Left lung (tissue), 10 donors: ENCODE results near the gene EIF3A. TPM values are rescaled to one million over a fixed set of nuclear protein-coding genes. Genes with fewer than 3 reads are reported as not detected.

ENCODE experiments used
- ATAC-seq: fragments of 200-7000 bp; cut with Tn5 transposase; one replicate; pipeline ENCODE4 v1.9.1; 2020; ENCODE audit warnings: moderate library complexity
- DNase-seq, 4 donors: peaks; one replicate each; pipeline ENCODE4 v3.0.0-alpha.2; 2013 to 2020
- H3K27ac ChIP-seq, 2 donors: fragments of 200-600 bp; sonication (generic) in 1 of 2; one replicate each; pipeline versions ENCODE4 v1.5.0 to v1.8.0; 2020 to 2021
- H3K27me3 ChIP-seq, 2 donors: fragments of 200-600 bp; sonication (generic) in 1 of 2; one replicate each; pipeline versions ENCODE4 v1.5.0 to v1.8.0; 2020 to 2021
- H3K36me3 ChIP-seq, 2 donors: fragments of 200-600 bp; sonication (generic) in 1 of 2; one replicate each; pipeline versions ENCODE4 v1.5.0 to v1.8.0; 2020 to 2021
- H3K4me1 ChIP-seq, 2 donors: fragments of 200-600 bp; one replicate each; pipeline ENCODE4 v1.8.0; 2021
- H3K4me3 ChIP-seq, 2 donors: fragments of 200-600 bp; sonication (generic) in 1 of 2; one replicate each; pipeline versions ENCODE4 v1.5.0 to v1.8.0; 2020 to 2021; ENCODE audit warnings: mild to moderate bottlenecking in 1 of 2
- H3K9me3 ChIP-seq, 2 donors: fragments of 200-600 bp; sonication (generic) in 1 of 2; one replicate each; pipeline versions ENCODE4 v1.5.0 to v1.8.0; 2020 to 2021
- intact Hi-C, 2 donors: fragments of 100-400 bp; cut with DNase I; formaldehyde crosslinking; loops; one replicate each; pipeline versions ENCODE4 v1.11.2 to v1.14.2; 2022
- polyA plus RNA-seq, 6 donors: library from polyadenylated mRNA; unstranded; fragments of 120-200 nt; gene quantifications; one replicate each; pipeline ENCODE4 v1.2.1, GENCODE V29; 2013; ENCODE audit not compliant: insufficient read length in 6 of 6
- total RNA-seq, 2 donors: library from RNA; stranded (reverse); fragmentation: NEBNext Ultra II Directional; extraction: Animal tissue kit (Norgen Biotek cat#: 25700); gene quantifications; one replicate each; pipeline ENCODE4 v1.2.1, GENCODE V29; 2021
- TF ChIP-seq, protein P1 (sequence below), 2 donors: fragments of 200-600 bp; sonication (generic) in 1 of 2; IDR thresholded peaks; one replicate each; pipeline versions ENCODE4 v1.5.0 to v1.8.0; 2021; ENCODE audit warnings: antibody characterized with exemption in 2 of 2
- donor health status: DM: no; HTN: yes; CAD: no.
- donor health status: DM: no; HTN: no; CAD: no.

The EIF3A gene
- total and polyA plus RNA-seq, 8 donors, result 89.1 to 172 (median 154) TPM

DNA sequence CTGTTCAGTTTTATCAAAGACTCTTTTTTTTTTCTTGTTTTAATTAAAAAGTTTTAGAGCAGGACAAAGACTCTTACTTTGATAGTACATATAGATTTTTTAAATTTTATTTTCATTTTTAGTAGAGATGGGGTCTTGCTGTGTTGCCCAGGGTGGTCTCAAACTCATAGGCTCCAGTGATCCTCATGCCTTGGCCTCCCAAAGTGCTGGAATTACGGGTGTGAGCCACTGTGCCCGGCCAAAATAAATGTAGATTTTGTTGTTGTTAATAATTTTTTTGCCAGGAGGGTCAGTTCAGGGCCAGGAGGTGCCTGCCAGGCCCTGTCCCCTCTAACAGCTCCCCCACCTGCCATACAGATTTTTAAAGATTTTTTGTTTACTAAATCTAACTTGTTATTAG lies 40.3 kb upstream of the EIF3A start:
- no peak overlapping the region for H3K4me3 ChIP-seq
- no peak for DNase-seq
- peak overlapping the region in 1 of 2 donors; percentile 11 for H3K27ac ChIP-seq
- ATAC-seq, result no peak
- H3K36me3 ChIP-seq, result peaks cover 0 to 91% of the 10 kb centered on the region in 2 donors
- H3K27me3 ChIP-seq, result no peaks in the 10 kb centered on the region
- TF ChIP-seq, protein P1, sequence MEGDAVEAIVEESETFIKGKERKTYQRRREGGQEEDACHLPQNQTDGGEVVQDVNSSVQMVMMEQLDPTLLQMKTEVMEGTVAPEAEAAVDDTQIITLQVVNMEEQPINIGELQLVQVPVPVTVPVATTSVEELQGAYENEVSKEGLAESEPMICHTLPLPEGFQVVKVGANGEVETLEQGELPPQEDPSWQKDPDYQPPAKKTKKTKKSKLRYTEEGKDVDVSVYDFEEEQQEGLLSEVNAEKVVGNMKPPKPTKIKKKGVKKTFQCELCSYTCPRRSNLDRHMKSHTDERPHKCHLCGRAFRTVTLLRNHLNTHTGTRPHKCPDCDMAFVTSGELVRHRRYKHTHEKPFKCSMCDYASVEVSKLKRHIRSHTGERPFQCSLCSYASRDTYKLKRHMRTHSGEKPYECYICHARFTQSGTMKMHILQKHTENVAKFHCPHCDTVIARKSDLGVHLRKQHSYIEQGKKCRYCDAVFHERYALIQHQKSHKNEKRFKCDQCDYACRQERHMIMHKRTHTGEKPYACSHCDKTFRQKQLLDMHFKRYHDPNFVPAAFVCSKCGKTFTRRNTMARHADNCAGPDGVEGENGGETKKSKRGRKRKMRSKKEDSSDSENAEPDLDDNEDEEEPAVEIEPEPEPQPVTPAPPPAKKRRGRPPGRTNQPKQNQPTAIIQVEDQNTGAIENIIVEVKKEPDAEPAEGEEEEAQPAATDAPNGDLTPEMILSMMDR (IDR thresholded peaks at IDR 0.05), result no peak
- H3K4me1 ChIP-seq, result no peaks in the 10 kb centered on the region
- intact Hi-C loops, result no loop called here
- no peaks in the 10 kb centered on the region for H3K9me3 ChIP-seq

DNA sequence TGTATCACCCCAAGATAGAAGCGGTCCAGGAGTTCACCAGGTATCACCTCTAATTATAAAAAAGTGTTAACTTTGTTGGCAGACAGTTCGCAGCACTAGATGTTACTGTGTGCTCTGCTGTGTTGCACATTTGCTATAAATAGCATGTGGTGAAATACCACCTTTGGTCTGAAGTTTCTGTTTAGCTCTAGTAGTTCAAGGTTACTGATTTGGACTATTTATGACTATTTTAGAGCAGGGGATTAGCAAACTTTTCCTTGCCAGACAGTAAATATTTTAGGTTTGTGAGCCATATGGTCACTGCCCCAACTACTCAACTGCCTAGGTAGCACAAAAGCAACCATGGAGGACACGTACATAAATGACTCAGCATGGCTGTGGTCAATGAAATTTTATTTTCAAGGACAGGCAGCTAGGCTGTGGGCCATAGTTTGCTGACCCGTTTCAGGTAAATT lies 39.8 kb upstream of the EIF3A start:
- H3K27ac ChIP-seq, result peak overlapping the region in 1 of 2 donors; percentile 11
- H3K27me3 ChIP-seq, result no peaks in the 10 kb centered on the region
- H3K9me3 ChIP-seq, result no peaks in the 10 kb centered on the region
- no peak overlapping the region for H3K4me3 ChIP-seq
- intact Hi-C loops, result no loop called here
- DNase-seq, result no peak
- TF ChIP-seq, protein P1 (IDR thresholded peaks at IDR 0.05), result no peak
- no peaks in the 10 kb centered on the region for H3K4me1 ChIP-seq
- no peak for ATAC-seq
- H3K36me3 ChIP-seq, result peaks cover 0 to 87% of the 10 kb centered on the region in 2 donors

DNA sequence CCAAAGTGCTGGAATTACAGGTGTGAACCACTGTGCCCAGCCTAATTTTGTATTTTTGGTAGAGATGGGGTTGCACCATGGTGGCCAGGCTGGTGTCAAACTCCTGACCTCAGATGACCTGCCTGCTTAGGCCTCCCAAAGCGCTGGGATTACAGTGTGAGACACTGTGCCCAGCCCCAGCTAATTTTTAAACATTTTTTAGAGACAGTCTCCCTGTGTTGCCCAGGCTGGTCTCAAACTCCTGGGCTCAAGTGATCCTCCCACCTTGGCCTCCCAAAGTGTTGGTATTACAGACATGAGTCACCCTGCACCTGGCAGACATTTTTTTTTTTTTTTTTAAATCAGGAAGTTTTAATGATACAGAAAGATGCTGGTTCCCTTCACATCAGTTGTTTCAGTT lies 38.8 kb upstream of the EIF3A start:
- DNase-seq (no peak), ATAC-seq (no peak)
- H3K4me1 ChIP-seq, result peaks cover 0 to 5% of the 10 kb centered on the region in 2 donors
- no peaks in the 10 kb centered on the region for H3K9me3 ChIP-seq
- TF ChIP-seq, protein P1 (IDR thresholded peaks at IDR 0.05), result no peak
- no peak overlapping the region for H3K4me3 ChIP-seq
- H3K27me3 ChIP-seq, result no peaks in the 10 kb centered on the region
- intact Hi-C loops, result no loop called here
- no peak overlapping the region for H3K27ac ChIP-seq
- peaks cover 0 to 82% of the 10 kb centered on the region in 2 donors for H3K36me3 ChIP-seq

DNA sequence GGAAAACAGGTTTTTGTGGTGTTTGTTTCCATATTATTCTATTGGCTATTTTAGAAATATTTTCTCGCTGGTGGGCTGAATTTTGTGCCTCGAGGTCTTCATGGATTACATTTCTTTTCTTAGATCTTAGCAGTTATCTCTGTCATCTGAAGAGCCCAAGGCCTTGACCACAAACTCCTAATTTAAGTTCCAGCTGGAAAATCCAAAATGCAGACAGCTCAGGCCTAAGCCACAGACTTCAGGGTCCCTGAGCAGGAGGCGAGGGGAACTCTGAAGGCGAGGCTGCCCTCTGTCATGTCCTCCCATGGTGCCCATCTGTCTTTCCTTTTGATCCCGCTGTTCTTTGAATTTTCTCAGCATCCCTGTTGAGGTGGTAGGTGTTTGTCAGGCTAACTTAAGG lies 37.6 kb upstream of the EIF3A start:
- peaks cover 0 to 82% of the 10 kb centered on the region in 2 donors for H3K36me3 ChIP-seq
- no peak for DNase-seq
- intact Hi-C loops, result no loop called here
- peaks cover 0 to 17% of the 10 kb centered on the region in 2 donors for H3K4me1 ChIP-seq
- H3K27ac ChIP-seq, result no peak overlapping the region
- no peaks in the 10 kb centered on the region for H3K9me3 ChIP-seq
- TF ChIP-seq, protein P1 (IDR thresholded peaks at IDR 0.05), result no peak
- no peak overlapping the region for H3K4me3 ChIP-seq
- no peak for ATAC-seq
- no peaks in the 10 kb centered on the region for H3K27me3 ChIP-seq

DNA sequence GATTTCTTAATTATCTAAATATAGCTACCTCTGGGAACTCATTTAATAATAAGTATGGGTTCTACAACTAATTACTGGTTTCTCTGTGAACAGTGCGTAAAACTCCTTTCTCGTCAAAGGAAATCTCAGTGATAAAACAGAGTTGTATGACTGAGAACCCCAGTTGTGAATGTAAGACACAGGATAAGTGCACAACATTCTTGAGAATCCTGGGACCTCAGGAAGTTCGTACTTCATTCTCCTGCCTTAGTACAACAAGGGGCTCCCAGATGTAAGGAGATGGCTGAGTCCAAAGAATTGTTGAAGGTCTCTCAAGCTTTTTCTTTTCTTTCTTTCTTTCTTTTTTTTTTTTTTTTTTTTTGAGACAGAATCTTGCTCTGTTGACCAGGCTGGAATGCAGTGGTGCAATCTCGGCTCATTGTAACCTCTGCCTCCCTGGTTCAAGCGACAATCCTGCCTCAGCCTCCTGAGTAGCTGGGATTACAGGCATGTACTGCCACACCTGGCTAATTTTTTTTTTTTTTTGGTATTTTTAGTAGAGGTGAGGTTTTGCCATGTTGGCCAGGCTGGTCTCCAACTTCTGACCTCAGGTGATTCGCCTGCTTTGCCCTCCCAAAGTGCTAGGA lies 35.8 kb upstream of the EIF3A start:
- H3K27ac ChIP-seq, result no peak overlapping the region
- H3K4me1 ChIP-seq, result peaks cover 0 to 19% of the 10 kb centered on the region in 2 donors
- DNase-seq (no peak), ATAC-seq (no peak)
- no peaks in the 10 kb centered on the region for H3K9me3 ChIP-seq
- no peak overlapping the region for H3K4me3 ChIP-seq
- no peaks in the 10 kb centered on the region for H3K27me3 ChIP-seq
- intact Hi-C loops, result no loop called here
- peaks cover 0 to 82% of the 10 kb centered on the region in 2 donors for H3K36me3 ChIP-seq
- TF ChIP-seq, protein P1 (IDR thresholded peaks at IDR 0.05), result no peak
